Effector memory CD8-positive, alpha-beta T cell (primary cell): Measurements from ENCODE around the gene CARD10.
"Not testable (repeated sequence)": the region's sequence is repeated elsewhere in the genome, so short reads cannot be mapped to it uniquely, and the experiment has no call there.

ENCODE experiments used
- ATAC-seq: fragments of 150-1000 bp; cut with Tn5 transposase; replicated peaks from 2 replicates; pipeline ENCODE4 v1.10.0; 2021; ENCODE audit warnings: mild to moderate bottlenecking, moderate library complexity
- DNase-seq, 3 experiments: peaks; one replicate each; pipeline ENCODE4 v3.0.0; 2021
- H3K27ac Mint-ChIP-seq, 2 donors: one replicate each; pipeline ENCODE4 v1.8.0; 2022; ENCODE audit warnings: mild to moderate bottlenecking in 2 of 2, mixed read lengths in 2 of 2, moderate library complexity in 2 of 2
- H3K27me3 Mint-ChIP-seq, 2 donors: one replicate each; pipeline ENCODE4 v1.8.0; 2022; ENCODE audit warnings: mixed read lengths in 2 of 2
- H3K36me3 Mint-ChIP-seq: one replicate; pipeline ENCODE4 v1.8.0; 2022; ENCODE audit warnings: mild to moderate bottlenecking, moderate library complexity, mixed read lengths; ENCODE audit not compliant: insufficient read depth
- H3K4me1 Mint-ChIP-seq, 2 donors: one replicate each; pipeline ENCODE4 v1.8.0; 2022; ENCODE audit warnings: low read depth in 2 of 2, mixed read lengths in 2 of 2
- H3K4me3 Mint-ChIP-seq, 2 donors: one replicate each; pipeline ENCODE4 v1.8.0; 2022; ENCODE audit warnings: mild to moderate bottlenecking in 2 of 2, mixed read lengths in 2 of 2, moderate library complexity in 2 of 2
- H3K9me3 Mint-ChIP-seq, 2 donors: one replicate each; pipeline ENCODE4 v1.8.0; 2022; ENCODE audit warnings: mixed read lengths in 2 of 2

Gene CARD10

GRCh38 chr22:37481347-37481907, 37.8 kb downstream of the CARD10 start:
- DNase-seq (no peak), ATAC-seq (no peak)
- no peaks in the 10 kb centered on the region for H3K27me3 Mint-ChIP-seq
- peaks cover 43 to 45% of the 10 kb centered on the region in 2 donors for H3K4me1 Mint-ChIP-seq
- H3K4me3 Mint-ChIP-seq, result peak overlapping the region in 1 of 2 donors; percentile 91
- peak overlapping the region; percentile 94 to 97 for H3K27ac Mint-ChIP-seq
- no peaks in the 10 kb centered on the region for H3K9me3 Mint-ChIP-seq
- peaks cover 45% of the 10 kb centered on the region for H3K36me3 Mint-ChIP-seq

GRCh38 chr22:37480387-37481346, 38.5 kb downstream of the CARD10 start:
- ATAC-seq (no peak), DNase-seq (no peak)
- Mint-ChIP-seq H3K4me3 (no peak overlapping the region), H3K27ac (peak overlapping the region; percentile 0 to 97), H3K36me3 (peaks cover 43% of the 10 kb centered on the region), H3K4me1 (peaks cover 42 to 43% of the 10 kb centered on the region in 2 donors), H3K9me3 (no peaks in the 10 kb centered on the region), H3K27me3 (no peaks in the 10 kb centered on the region)

GRCh38 chr22:37479196-37479595, 40.0 kb downstream of the CARD10 start:
- Mint-ChIP-seq H3K27me3 (no peaks in the 10 kb centered on the region), H3K9me3 (no peaks in the 10 kb centered on the region), H3K4me1 (peaks cover 30% of the 10 kb centered on the region in 2 donors), H3K36me3 (peaks cover 36% of the 10 kb centered on the region), H3K27ac (no peak overlapping the region), H3K4me3 (no peak overlapping the region)
- ATAC-seq (no peak), DNase-seq (no peak)

- Mint-ChIP-seq H3K36me3 (peaks cover 48% of the 10 kb centered on the region), H3K4me1 (peaks cover 12 to 14% of the 10 kb centered on the region in 2 donors), H3K27me3 (no peaks in the 10 kb centered on the region), H3K27ac (peak overlapping the region; percentile 13 to 20), H3K4me3 (no peak overlapping the region), H3K9me3 (no peaks in the 10 kb centered on the region)
- DNase-seq (no peak), ATAC-seq (no peak)
Measured at GRCh38 chr22:37476389-37477329, 42.6 kb downstream of the CARD10 start.

- no peak for ATAC-seq
- no peak for DNase-seq
- Mint-ChIP-seq H3K36me3 (peaks cover 52% of the 10 kb centered on the region), H3K4me3 (no peak overlapping the region), H3K4me1 (peaks cover 10 to 14% of the 10 kb centered on the region in 2 donors), H3K9me3 (no peaks in the 10 kb centered on the region), H3K27ac (no peak overlapping the region), H3K27me3 (no peaks in the 10 kb centered on the region)
Measured at GRCh38 chr22:37474447-37475090, 44.6 kb downstream of the CARD10 start.

- H3K27me3 Mint-ChIP-seq, result no peaks in the 10 kb centered on the region
- DNase-seq (no peak), ATAC-seq (no peak)
- H3K27ac Mint-ChIP-seq, result peak overlapping the region in 1 of 2 donors; percentile 77
- H3K4me1 Mint-ChIP-seq, result peaks cover 10 to 14% of the 10 kb centered on the region in 2 donors
- peaks cover 44% of the 10 kb centered on the region for H3K36me3 Mint-ChIP-seq
- H3K9me3 Mint-ChIP-seq, result no peaks in the 10 kb centered on the region
- no peak overlapping the region for H3K4me3 Mint-ChIP-seq
Measured at GRCh38 chr22:37473437-37473946, 45.7 kb downstream of the CARD10 start.

- H3K4me3 Mint-ChIP-seq, result no peak overlapping the region
- no peaks in the 10 kb centered on the region for H3K9me3 Mint-ChIP-seq
- peaks cover 10 to 19% of the 10 kb centered on the region in 2 donors for H3K4me1 Mint-ChIP-seq
- no peaks in the 10 kb centered on the region for H3K27me3 Mint-ChIP-seq
- H3K27ac Mint-ChIP-seq, result peak overlapping the region; percentile 35 to 77
- ATAC-seq (no peak), DNase-seq (peak; percentile 28 to 37 (median 31))
- H3K36me3 Mint-ChIP-seq, result peaks cover 38% of the 10 kb centered on the region
Measured at GRCh38 chr22:37472418-37473006, 46.7 kb downstream of the CARD10 start.

GRCh38 chr22:37471727-37472417, 47.3 kb downstream of the CARD10 start:
- Mint-ChIP-seq H3K36me3 (peaks cover 33% of the 10 kb centered on the region), H3K4me3 (no peak overlapping the region), H3K27me3 (no peaks in the 10 kb centered on the region), H3K4me1 (peaks cover 10 to 19% of the 10 kb centered on the region in 2 donors), H3K9me3 (no peaks in the 10 kb centered on the region), H3K27ac (peak overlapping the region in 1 of 2 donors; percentile 35)
- DNase-seq, result no peak
- ATAC-seq, result no peak

- no peak overlapping the region for H3K27ac Mint-ChIP-seq
- H3K4me3 Mint-ChIP-seq, result no peak overlapping the region
- DNase-seq (no peak), ATAC-seq (no peak)
- no peaks in the 10 kb centered on the region for H3K9me3 Mint-ChIP-seq
- H3K27me3 Mint-ChIP-seq, result no peaks in the 10 kb centered on the region
- H3K4me1 Mint-ChIP-seq, result peaks cover 14 to 23% of the 10 kb centered on the region in 2 donors
- H3K36me3 Mint-ChIP-seq, result peaks cover 34% of the 10 kb centered on the region
Measured at GRCh38 chr22:37470087-37470445, 49.1 kb downstream of the CARD10 start.

- peaks cover 33% of the 10 kb centered on the region for H3K36me3 Mint-ChIP-seq
- no peaks in the 10 kb centered on the region for H3K27me3 Mint-ChIP-seq
Measured at GRCh38 chr22:37469416-37470086, 49.7 kb downstream of the CARD10 start.

GRCh38 chr22:37468201-37468695, 51.0 kb downstream of the CARD10 start:
- not testable (repeated sequence) for H3K27me3 Mint-ChIP-seq, H3K4me3 Mint-ChIP-seq, H3K9me3 Mint-ChIP-seq, ATAC-seq, DNase-seq
- Mint-ChIP-seq H3K36me3 (peaks cover 27% of the 10 kb centered on the region), H3K27ac (peak overlapping the region in 1 of 2 donors; percentile 27), H3K4me1 (peaks cover 11 to 23% of the 10 kb centered on the region in 2 donors)

More at GRCh38 chr22:37469416-37470086, 49.7 kb downstream of the CARD10 start:
- no peak for ATAC-seq
- H3K27ac Mint-ChIP-seq, result peak overlapping the region in 1 of 2 donors; percentile 39
- H3K9me3 Mint-ChIP-seq, result no peaks in the 10 kb centered on the region
- no peak overlapping the region for H3K4me3 Mint-ChIP-seq
- DNase-seq, result no peak
- H3K4me1 Mint-ChIP-seq, result peaks cover 14 to 23% of the 10 kb centered on the region in 2 donors
